H1 (cell line): ENCODE results near the gene FBLN2. TPM values are rescaled to one million over a fixed set of nuclear protein-coding genes. Genes with fewer than 3 reads are reported as not detected.

Experiments
- CTCF ChIA-PET: fragments of 300-600 bp; sonication (Branson Sonifier 250); formaldehyde crosslinking; loops from one replicate; lab custom pipeline; 2021; ENCODE audit not compliant: partially characterized antibody; lab: Charles Lee
- POLR2A ChIA-PET: fragments of 300-600 bp; sonication (Branson Sonifier 250); formaldehyde crosslinking; loops from one replicate; lab custom pipeline; 2021; ENCODE audit warnings: inconsistent platforms; ENCODE audit not compliant: partially characterized antibody; lab: Charles Lee
- DNase-seq, 2 experiments: peaks; one replicate each; pipeline versions ENCODE4 v3.0.0 to v3.0.0-alpha.2; 2010 to 2022; ENCODE audit warnings: low spot score in 2 of 2, low read depth in 1 of 2, mixed read lengths in 1 of 2
- FAIRE-seq: peaks from 2 replicates; lab custom pipeline; 2011; peaks lifted over from hg19 to GRCh38; lab: Jason Lieb, UNC
- H2AFZ ChIP-seq: 2 replicates; pipeline ENCODE4 v1.8.1; 2012; ENCODE audit warnings: low read length, inconsistent platforms
- H2AK5ac ChIP-seq: 2 replicates; pipeline ENCODE4 v1.6.1; 2013; ENCODE audit warnings: low read depth, low read length
- H2BK120ac ChIP-seq: replicated peaks from 2 replicates; pipeline ENCODE3; 2013; ENCODE audit warnings: low read depth, low read length, inconsistent platforms
- H2BK12ac ChIP-seq: 2 replicates; pipeline ENCODE4 v1.6.1; 2013; ENCODE audit warnings: low read depth, low read length
- H2BK15ac ChIP-seq: 2 replicates; pipeline ENCODE4 v1.6.1; 2013; ENCODE audit warnings: low read length
- H2BK20ac ChIP-seq: 2 replicates; pipeline ENCODE4 v1.6.1; 2013; ENCODE audit warnings: low read length
- H2BK5ac ChIP-seq: 2 replicates; pipeline ENCODE4 v1.6.1; 2013; ENCODE audit warnings: low read depth, low read length
- H3K14ac ChIP-seq: 2 replicates; pipeline ENCODE4 v1.6.1; 2013; ENCODE audit warnings: inconsistent platforms; ENCODE audit not compliant: insufficient read length
- H3K18ac ChIP-seq: 2 replicates; pipeline ENCODE4 v1.6.1; 2013; ENCODE audit warnings: low read length; ENCODE audit errors: extremely low read depth
- H3K23ac ChIP-seq: 2 replicates; pipeline ENCODE4 v1.6.1; 2013; ENCODE audit warnings: inconsistent platforms; ENCODE audit not compliant: insufficient read length
- H3K23me2 ChIP-seq: 2 replicates; pipeline ENCODE4 v1.6.1; 2013; ENCODE audit warnings: low read depth, low read length
- H3K27ac ChIP-seq: 2 replicates; pipeline ENCODE4 v1.6.1; 2011; ENCODE audit warnings: low read depth, low read length, inconsistent platforms
- H3K27me3 ChIP-seq, 4 experiments: replicated peaks in 1 of 4; 1 replicate in 1 of 4; 2 replicates in 3 of 4; pipeline versions ENCODE4 v1.6.1 to v1.8.1; 2011 to 2013; ENCODE audit warnings: low read length in 3 of 4, mild to moderate bottlenecking in 3 of 4, inconsistent platforms in 2 of 4, mixed read lengths in 2 of 4, moderate library complexity in 1 of 4; ENCODE audit not compliant: control insufficient read depth in 3 of 4, insufficient read depth in 3 of 4; ENCODE audit errors: extremely low read depth in 1 of 4
- H3K36me3 ChIP-seq, 4 experiments: 2 replicates each; pipeline versions ENCODE4 v1.6.1 to v1.8.1; 2011 to 2013; ENCODE audit warnings: mild to moderate bottlenecking in 4 of 4, low read length in 3 of 4, moderate library complexity in 2 of 4, control low read depth in 1 of 4, inconsistent platforms in 1 of 4; ENCODE audit not compliant: insufficient read depth in 4 of 4, control insufficient read depth in 2 of 4
- H3K4ac ChIP-seq: replicated peaks from 2 replicates; pipeline ENCODE3; 2013; ENCODE audit warnings: low read length, low read depth, mixed read lengths, inconsistent platforms; ENCODE audit not compliant: insufficient read length
- H3K4me1 ChIP-seq, 4 experiments: replicated peaks in 1 of 4; 1 replicate in 1 of 4; 2 replicates in 3 of 4; pipeline versions ENCODE4 v1.6.1 to v1.8.1; 2011 to 2013; ENCODE audit warnings: low read length in 3 of 4, inconsistent platforms in 2 of 4, mixed read lengths in 1 of 4; ENCODE audit not compliant: insufficient read depth in 4 of 4, control insufficient read depth in 3 of 4
- H3K4me2 ChIP-seq, 2 experiments: 2 replicates each; pipeline versions ENCODE4 v1.6.1 to v1.8.1; 2011 to 2013; ENCODE audit warnings: low read depth in 2 of 2, low read length in 2 of 2, control low read depth in 1 of 2, inconsistent platforms in 1 of 2, mild to moderate bottlenecking in 1 of 2; ENCODE audit not compliant: insufficient read depth in 1 of 2
- H3K4me3 ChIP-seq, 4 experiments: fragments of 200-600, 300-600 bp in 1 of 4; sonication (generic), shearing (Covaris generic), sonication (Bioruptor Twin) in 1 of 4; 2 replicates each; pipeline versions ENCODE4 v1.5.1 to v1.8.1; 2011 to 2016; ENCODE audit warnings: low read length in 4 of 4, low read depth in 3 of 4, control low read depth in 2 of 4, inconsistent platforms in 2 of 4, mild to moderate bottlenecking in 2 of 4, mixed read lengths in 1 of 4, moderate library complexity in 1 of 4; ENCODE audit not compliant: insufficient read depth in 2 of 4; ENCODE audit errors: extremely low read depth in 1 of 4
- H3K56ac ChIP-seq: replicated peaks from 2 replicates; pipeline ENCODE3; 2013; ENCODE audit warnings: low read depth, mild to moderate bottlenecking, mixed read lengths, low read length, inconsistent platforms; ENCODE audit not compliant: insufficient read length
- H3K79me1 ChIP-seq: 2 replicates; pipeline ENCODE4 v1.6.1; 2013; ENCODE audit warnings: low read depth, low read length, control low read depth
- H3K79me2 ChIP-seq, 2 experiments: 2 replicates each; pipeline versions ENCODE4 v1.6.1 to v1.8.1; 2012 to 2013; ENCODE audit warnings: low read length in 2 of 2, mild to moderate bottlenecking in 2 of 2, inconsistent platforms in 1 of 2; ENCODE audit not compliant: insufficient read depth in 2 of 2, control insufficient read depth in 1 of 2
- H3K9ac ChIP-seq, 4 experiments: replicated peaks in 1 of 4; 1 replicate in 1 of 4; 2 replicates in 3 of 4; pipeline versions ENCODE4 v1.6.1 to v1.8.1; 2011 to 2013; ENCODE audit warnings: low read depth in 3 of 4, low read length in 3 of 4, control low read depth in 2 of 4, mild to moderate bottlenecking in 2 of 4, moderate library complexity in 2 of 4, inconsistent platforms in 1 of 4; ENCODE audit errors: extremely low read depth in 1 of 4
- H3K9me3 ChIP-seq, 2 experiments: 2 replicates each; pipeline versions ENCODE4 v1.6.1 to v1.8.1; 2012 to 2013; ENCODE audit warnings: mild to moderate bottlenecking in 2 of 2, moderate library complexity in 2 of 2, control low read depth in 1 of 2, inconsistent platforms in 1 of 2, low read depth in 1 of 2, low read length in 1 of 2, mixed read lengths in 1 of 2; ENCODE audit not compliant: insufficient read depth in 2 of 2
- H4K20me1 ChIP-seq, 2 experiments: replicated peaks in 1 of 2; 2 replicates each; pipeline versions ENCODE3 to v1.8.1; 2011 to 2013; ENCODE audit warnings: inconsistent platforms in 2 of 2, low read length in 2 of 2, mild to moderate bottlenecking in 1 of 2; ENCODE audit not compliant: insufficient read depth in 2 of 2, control insufficient read depth in 1 of 2
- H4K5ac ChIP-seq: 2 replicates; pipeline ENCODE4 v1.6.1; 2013; ENCODE audit warnings: low read length, low read depth, mixed read lengths, inconsistent platforms; ENCODE audit not compliant: insufficient read length
- H4K8ac ChIP-seq: 2 replicates; pipeline ENCODE4 v1.8.0; 2013; ENCODE audit warnings: mild to moderate bottlenecking, moderate library complexity, low read length, inconsistent platforms; ENCODE audit not compliant: insufficient read depth; ENCODE audit errors: extremely low read depth
- H4K91ac ChIP-seq: replicated peaks from 2 replicates; pipeline ENCODE3; 2013; ENCODE audit warnings: low read length, mixed read lengths, inconsistent platforms; ENCODE audit not compliant: insufficient read length
- BRCA1 ChIP-seq: IDR thresholded peaks from 2 replicates; pipeline ENCODE4 v1.6.1; 2012; ENCODE audit warnings: low read depth, low read length, improper control_type of control experiment
- CHD2 ChIP-seq: IDR thresholded peaks from 2 replicates; pipeline ENCODE4 v1.6.1; 2012; ENCODE audit warnings: low read length, improper control_type of control experiment
- EGR1 ChIP-seq: IDR thresholded peaks from 2 replicates; pipeline ENCODE4 v1.6.1; 2011; ENCODE audit warnings: low read depth, low read length, borderline replicate concordance
- KDM5A ChIP-seq: fragments of 200-600 bp; IDR thresholded peaks from 2 replicates; pipeline ENCODE4 v1.7.1; 2012; ENCODE audit warnings: mild to moderate bottlenecking, low read length, inconsistent platforms, mixed read lengths
- MAFK ChIP-seq: IDR thresholded peaks from 2 replicates; pipeline ENCODE4 v1.6.1; 2012; ENCODE audit warnings: low read depth, mild to moderate bottlenecking, improper control_type of control experiment, low read length
- POLR2AphosphoS5 ChIP-seq: IDR thresholded peaks from 2 replicates; pipeline ENCODE4 v1.6.1; 2011; ENCODE audit warnings: low read depth, low read length
- RAD21 ChIP-seq, 2 experiments: IDR thresholded peaks in 1 of 2; conservative IDR thresholded peaks in 1 of 2; 2 replicates each; pipeline ENCODE4 v1.6.1; 2011; ENCODE audit warnings: low read depth in 2 of 2, low read length in 2 of 2, improper control_type of control experiment in 1 of 2, inconsistent platforms in 1 of 2, mild to moderate bottlenecking in 1 of 2, moderate library complexity in 1 of 2
- RFX5 ChIP-seq: IDR thresholded peaks from 2 replicates; pipeline ENCODE4 v1.6.1; 2011; ENCODE audit warnings: low read depth, low read length, improper control_type of control experiment, borderline replicate concordance
- TAF1 ChIP-seq: IDR thresholded peaks from 2 replicates; pipeline ENCODE4 v1.6.1; 2011; ENCODE audit warnings: mild to moderate bottlenecking, low read depth, low read length
- TAF7 ChIP-seq: optimal IDR thresholded peaks from 2 replicates; pipeline ENCODE3; 2011; ENCODE audit warnings: low read depth, mild to moderate bottlenecking, inconsistent platforms, low read length, moderate library complexity, borderline replicate concordance
- YY1 ChIP-seq: IDR thresholded peaks from 2 replicates; pipeline ENCODE4 v1.6.1; 2011; ENCODE audit warnings: low read depth, mild to moderate bottlenecking, low read length
- WGBS, 2 experiments: shearing (Covaris generic) in 1 of 2; methylation state at CpG; one replicate each; pipeline versions ENCODE4 v1.1.6 to v1.1.7; 2013 to 2015; ENCODE audit warnings: low lambda C conversion rate in 2 of 2, mixed read lengths in 2 of 2, inconsistent platforms in 1 of 2, low coverage in 1 of 2, missing lambda C conversion rate in 1 of 2; ENCODE audit not compliant: insufficient replicate concordance in 2 of 2, insufficient coverage in 1 of 2, insufficient read length in 1 of 2; ENCODE audit errors: extremely low coverage in 1 of 2, missing lambda C conversion rate in 1 of 2; 5-methylcytosine and 5-hydroxymethylcytosine counted together
- polyA plus RNA-seq, 7 experiments: library from polyadenylated mRNA; depleted of rRNA in 3 of 7; stranded (reverse) in 5 of 7; unstranded in 2 of 7; fragments of >200 nt in 5 of 7; fragments of 200-250 nt in 2 of 7; gene quantifications; 1 replicate in 5 of 7; 2 replicates in 1 of 7; 4 replicates in 1 of 7; pipeline versions ENCODE4 v1.2.1 to v1.2.3, GENCODE V29; 2011 to 2013; ENCODE audit warnings: missing spikeins in 2 of 7, mixed read lengths in 2 of 7
- total RNA-seq: library from RNA; stranded (reverse); fragmentation: NEBNext Ultra II Directional; extraction: Animal tissue kit (Norgen Biotek cat#: 25700); gene quantifications from 2 replicates; pipeline ENCODE4 v1.2.1, GENCODE V29; 2021
- TF ChIP-seq, protein P1 (sequence below): IDR thresholded peaks from 2 replicates; pipeline ENCODE4 v1.6.1; 2012; ENCODE audit warnings: inconsistent platforms

The FBLN2 gene
- total and polyA plus RNA-seq, 2 of the 8 experiments (the other 6 are each of a cell fraction or from before 2014, with no cell fraction given) = 17.4 to 24.2 TPM

DNA sequence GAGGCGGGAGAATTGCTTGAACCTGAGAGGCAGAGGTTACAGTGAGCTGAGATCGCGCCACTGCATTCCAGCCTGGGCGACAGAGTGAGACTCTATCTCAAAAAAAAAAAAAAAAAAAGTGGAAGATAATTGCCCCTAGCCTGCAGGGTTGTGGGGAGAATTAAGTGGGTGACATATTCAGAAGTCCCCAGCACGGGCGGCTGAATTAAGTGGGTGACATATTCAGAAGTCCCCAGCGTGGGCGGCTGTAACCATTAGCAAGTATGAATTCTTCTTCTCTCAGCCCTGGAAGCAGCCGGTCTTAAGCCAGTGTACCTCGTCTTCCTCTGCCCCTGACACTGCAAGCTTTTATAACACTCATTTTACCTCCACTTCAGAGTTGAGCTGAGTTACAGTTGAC lies 44.7 kb downstream of the FBLN2 start:
- Histone ChIP-seq H3K79me2 (no peaks in the 10 kb centered on the region), H3K9ac (no peak overlapping the region), H4K91ac (no peak overlapping the region), H3K23ac (no peak overlapping the region), H3K4me1 (peaks cover 0 to 9% (median 4%) of the 10 kb centered on the region in 4 experiments; a peak in 4 of 7 replicates), H2BK12ac (no peak overlapping the region), H2BK5ac (no peak overlapping the region), H3K14ac (no peak overlapping the region), H4K8ac (no peak overlapping the region), H3K27me3 (no peaks in the 10 kb centered on the region; a peak in 1 of 7 replicates), H3K18ac (no peak overlapping the region), H2AFZ (no peak overlapping the region), H2AK5ac (no peak overlapping the region), H3K23me2 (no peaks in the 10 kb centered on the region; the same call in 1 of the 2 replicates), H4K20me1 (peaks cover 0 to 3% of the 10 kb centered on the region in 2 experiments), H3K79me1 (no peaks in the 10 kb centered on the region), H3K36me3 (no peaks in the 10 kb centered on the region), H3K27ac (no peak overlapping the region), H3K4me3 (no peak overlapping the region), H2BK20ac (no peak overlapping the region), H3K56ac (no peak overlapping the region), H3K4me2 (no peak overlapping the region), H2BK120ac (no peak overlapping the region), H4K5ac (no peak overlapping the region), H2BK15ac (no peak overlapping the region), H3K4ac (no peak overlapping the region), H3K9me3 (no peaks in the 10 kb centered on the region)
- DNase-seq (no peak), FAIRE-seq (no peak)
- TF ChIP-seq TAF1 = no peak
- TF ChIP-seq BRCA1 = no peak
- TF ChIP-seq KDM5A = no peak
- TF ChIP-seq YY1 = no peak
- TF ChIP-seq MAFK = no peak
- no peak for TF ChIP-seq TAF7
- no peak for TF ChIP-seq CHD2
- TF ChIP-seq EGR1 = no peak
- no peak for TF ChIP-seq RFX5
- TF ChIP-seq RAD21 (IDR thresholded peaks at IDR 0.05 in 1 of 2, conservative IDR thresholded peaks at IDR 0.05 in 1 of 2; ENCODE audit: low read depth in 2 of 2, low read length in 2 of 2) = no peak
- TF ChIP-seq, protein P1, sequence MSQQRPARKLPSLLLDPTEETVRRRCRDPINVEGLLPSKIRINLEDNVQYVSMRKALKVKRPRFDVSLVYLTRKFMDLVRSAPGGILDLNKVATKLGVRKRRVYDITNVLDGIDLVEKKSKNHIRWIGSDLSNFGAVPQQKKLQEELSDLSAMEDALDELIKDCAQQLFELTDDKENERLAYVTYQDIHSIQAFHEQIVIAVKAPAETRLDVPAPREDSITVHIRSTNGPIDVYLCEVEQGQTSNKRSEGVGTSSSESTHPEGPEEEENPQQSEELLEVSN = no peak
- TF ChIP-seq POLR2AphosphoS5 = no peak
- WGBS, 2 experiments = 91% methylated on average over 7 of the region's 10 CpGs; no CpG with 5 or more reads in 1 of the 2 experiments
- POLR2A ChIA-PET = interaction anchor here (1.2 kb wide), 1 partner anchor 17 kb away, joined by 3 read pairs; no protein-coding TSS in a partner anchor
- CTCF ChIA-PET = interaction anchor here (0.7 to 1.9 kb wide), 7 partner anchors 12 to 97 kb away, joined by 3 to 5 read pairs (median 3); no protein-coding TSS in a partner anchor
